HCT116 (cell line): ENCODE data around the gene CNKSR1. TPM values are rescaled to one million over a fixed set of nuclear protein-coding genes. Genes with fewer than 3 reads are reported as not detected.

Experiments used
- ATAC-seq: fragments of 200-7000 bp; cut with Tn5 transposase; 2 replicates; pipeline ENCODE4 v1.9.1; 2020; ENCODE audit warnings: mild to moderate bottlenecking, moderate library complexity
- BruUV-seq: library from RNA; stranded (reverse); fragments of 400-500 nt; replicated peaks from 2 replicates; lab custom pipeline; 2021; lab: Mats Ljungman, UMichigan
- CTCF ChIA-PET: fragments of 300-600 bp; sonication (Branson Sonifier 250); formaldehyde crosslinking; loops from one replicate; lab custom pipeline; 2021; ENCODE audit warnings: antibody characterized with exemption; lab: Charles Lee
- POLR2A ChIA-PET: fragments of 300-600, 350-600 bp; sonication (Branson Sonifier 250); formaldehyde crosslinking; loops from one replicate; lab custom pipeline; 2021; ENCODE audit warnings: antibody characterized with exemption; lab: Charles Lee
- RAD21 ChIA-PET, 2 experiments: fragments of 300-600 bp; sonication (Branson Sonifier 250); formaldehyde crosslinking; loops; one replicate each; lab custom pipeline; 2023; ENCODE audit warnings: low total read pairs in 2 of 2; ENCODE audit not compliant: uncharacterized antibody in 2 of 2, unreplicated experiment in 2 of 2, low non-redundant PET in 1 of 2; lab: Charles Lee
- DNase-seq: peaks from one replicate; pipeline ENCODE4 v3.0.0-alpha.2; 2010; ENCODE audit warnings: low read depth, low spot score
- H2AFZ ChIP-seq: fragments of 200-600 bp; shearing (Covaris generic), sonication (generic); 2 replicates; pipeline ENCODE4 v1.6.1; 2017; ENCODE audit warnings: low read depth, mixed run types, mixed read lengths, antibody characterized with exemption, low read length; ENCODE audit not compliant: poor library complexity, severe bottlenecking
- H3K27ac ChIP-seq: 2 replicates; pipeline ENCODE4 v1.5.1; 2012; ENCODE audit warnings: low read depth, low read length
- H3K27me3 ChIP-seq: fragments of 200-600 bp; sonication (generic); 2 replicates; pipeline ENCODE4 v1.6.1; 2016; ENCODE audit warnings: mixed run types, low read length, mixed read lengths; ENCODE audit not compliant: insufficient read depth
- H3K36me3 ChIP-seq, 2 experiments: fragments of 200-500 bp in 1 of 2; fragments of 200-600 bp in 1 of 2; sonication (Bioruptor generic) in 1 of 2; sonication (generic) in 1 of 2; 2 replicates each; pipeline versions ENCODE4 v1.5.1 to v1.6.1; 2014 to 2016; ENCODE audit warnings: low read length in 2 of 2, inconsistent platforms in 1 of 2, mixed read lengths in 1 of 2, mixed run types in 1 of 2; ENCODE audit not compliant: insufficient read depth in 2 of 2, control insufficient read depth in 1 of 2
- H3K4me1 ChIP-seq, 2 experiments: fragments of 200-600 bp in 1 of 2; sonication (generic) in 1 of 2; 2 replicates each; pipeline versions ENCODE4 v1.5.1 to v1.6.1; 2012 to 2017; ENCODE audit warnings: low read length in 2 of 2, inconsistent platforms in 1 of 2, mild to moderate bottlenecking in 1 of 2, mixed read lengths in 1 of 2, mixed run types in 1 of 2, moderate library complexity in 1 of 2; ENCODE audit not compliant: insufficient read depth in 2 of 2, control insufficient read depth in 1 of 2
- H3K4me2 ChIP-seq: fragments of 200-600 bp; sonication (generic); 2 replicates; pipeline ENCODE4 v1.6.1; 2017; ENCODE audit warnings: mixed run types, low read length, mixed read lengths
- H3K4me3 ChIP-seq, 2 experiments: fragments of 200-600 bp in 1 of 2; sonication (generic) in 1 of 2; replicated peaks in 1 of 2; 2 replicates each; pipeline ENCODE4 v1.5.1; 2011 to 2016; ENCODE audit warnings: low read length in 2 of 2, control low read depth in 1 of 2, low read depth in 1 of 2, mild to moderate bottlenecking in 1 of 2, mixed read lengths in 1 of 2, mixed run types in 1 of 2
- H3K79me2 ChIP-seq: fragments of 200-600 bp; sonication (generic); 2 replicates; pipeline ENCODE4 v1.6.1; 2017; ENCODE audit warnings: mild to moderate bottlenecking, mixed run types, low read length, moderate library complexity, mixed read lengths; ENCODE audit not compliant: insufficient read depth
- H3K9ac ChIP-seq: fragments of 200-600 bp; sonication (generic); 2 replicates; pipeline ENCODE4 v1.6.1; 2016; ENCODE audit warnings: low read length, mixed read lengths
- H3K9me2 ChIP-seq: fragments of 200-600 bp; sonication (generic), shearing (Covaris generic); 2 replicates; pipeline ENCODE4 v1.6.1; 2017; ENCODE audit warnings: mixed run types, mild to moderate bottlenecking, moderate library complexity; ENCODE audit not compliant: insufficient read depth
- H3K9me3 ChIP-seq, 2 experiments: fragments of 200-500 bp in 1 of 2; fragments of 200-600 bp in 1 of 2; sonication (Bioruptor generic) in 1 of 2; sonication (generic) in 1 of 2; 2 replicates each; pipeline ENCODE4 v1.6.1; 2014 to 2017; ENCODE audit warnings: low read length in 2 of 2, mixed read lengths in 2 of 2, inconsistent platforms in 1 of 2, low read depth in 1 of 2, mild to moderate bottlenecking in 1 of 2, mixed run types in 1 of 2, moderate library complexity in 1 of 2; ENCODE audit not compliant: control insufficient read depth in 1 of 2, insufficient read depth in 1 of 2
- H4K20me1 ChIP-seq: fragments of 200-600 bp; sonication (generic), shearing (Covaris generic); 2 replicates; pipeline ENCODE4 v1.6.1; 2017; ENCODE audit warnings: mixed run types, mild to moderate bottlenecking, moderate library complexity; ENCODE audit not compliant: insufficient read depth
- CBX3 ChIP-seq: IDR thresholded peaks from 2 replicates; pipeline ENCODE4 v1.6.1; 2012; ENCODE audit warnings: low read depth
- CTCF ChIP-seq, 3 experiments: fragments of 200-600 bp in 1 of 3; sonication (generic) in 1 of 3; IDR thresholded peaks in 2 of 3; conservative IDR thresholded peaks in 1 of 3; 2 replicates each; pipeline ENCODE4 v1.5.1; 2012 to 2017; ENCODE audit warnings: low read depth in 2 of 3, low read length in 2 of 3, antibody characterized with exemption in 1 of 3, borderline replicate concordance in 1 of 3, control low read depth in 1 of 3, mild to moderate bottlenecking in 1 of 3, mixed read lengths in 1 of 3, mixed run types in 1 of 3, moderate library complexity in 1 of 3; ENCODE audit not compliant: insufficient read depth in 1 of 3
- TCF7L2 ChIP-seq: IDR thresholded peaks from 2 replicates; pipeline ENCODE4 v1.7.0; 2011; ENCODE audit warnings: borderline replicate concordance, inconsistent platforms; ENCODE audit not compliant: insufficient read depth, insufficient read length; ENCODE audit errors: extremely low read depth
- YY1 ChIP-seq: IDR thresholded peaks from 2 replicates; pipeline ENCODE4 v1.6.1; 2011; ENCODE audit warnings: low read length, low read depth, moderate library complexity, mild to moderate bottlenecking; ENCODE audit not compliant: insufficient replicate concordance; ENCODE audit errors: extremely low read depth
- ZBTB33 ChIP-seq: IDR thresholded peaks from 2 replicates; pipeline ENCODE4 v1.6.1; 2011; ENCODE audit warnings: mild to moderate bottlenecking, low read length, moderate library complexity; ENCODE audit not compliant: insufficient replicate concordance; ENCODE audit errors: extremely low read depth
- ZFX ChIP-seq: fragments of 450-650 bp; IDR thresholded peaks from 2 replicates; pipeline ENCODE4 v1.6.1; 2017
- ZNF274 ChIP-seq: fragments of 200-500 bp; sonication (Bioruptor generic); IDR thresholded peaks from 2 replicates; pipeline ENCODE4 v1.6.1; 2014; ENCODE audit warnings: mild to moderate bottlenecking, low read depth, low read length, inconsistent platforms
- intact Hi-C: fragments of 100-400 bp; cut with micrococcal nuclease; formaldehyde crosslinking; loops from 2 replicates; pipeline ENCODE4 v1.10.0; 2022
- total RNA-seq: library from RNA; stranded (reverse); gene quantifications from one replicate; pipeline ENCODE4 v1.2.1, GENCODE V29; 2021; ENCODE audit not compliant: unreplicated experiment

Gene CNKSR1
- total RNA-seq, 1 experiment from 2014 or later: 26.6 TPM

GRCh38 chr1:26164036-26164860 is 13.0 kb upstream of the CNKSR1 start:
- H4K20me1 ChIP-seq: no peaks in the 10 kb centered on the region
- POLR2A ChIA-PET: no interaction called here
- no TSS peak for BruUV-seq
- RAD21 ChIA-PET: no interaction called here
- no peaks in the 10 kb centered on the region for H3K9me3 ChIP-seq
- peak overlapping the region; percentile 60 for H3K9ac ChIP-seq
- CTCF ChIA-PET: interaction anchor here (0.9 to 1.3 kb wide), 3 partner anchors 13 to 129 kb away, joined by 3 to 7 read pairs (median 3); partner anchors contain the start of gene CNKSR1
- no peaks in the 10 kb centered on the region for H3K36me3 ChIP-seq
- intact Hi-C loops: no loop called here
- TF ChIP-seq ZFX: peak; percentile 40; the same call in 1 of the 2 replicates
- TF ChIP-seq ZNF274: no peak
- TF ChIP-seq YY1: no peak
- no peak for TF ChIP-seq TCF7L2
- TF ChIP-seq CTCF (IDR thresholded peaks at IDR 0.05 in 2 of 3, conservative IDR thresholded peaks at IDR 0.05 in 1 of 3; ENCODE audit: borderline replicate concordance in 1 of 3, insufficient read depth in 1 of 3, low read depth in 2 of 3, low read length in 2 of 3): peak in 2 of 3 experiments; percentile 43 to 61; a peak in 4 of 6 replicates
- TF ChIP-seq ZBTB33: no peak
- no peak for TF ChIP-seq CBX3
- peak overlapping the region; percentile 85 for H2AFZ ChIP-seq
- H3K4me3 ChIP-seq: peak overlapping the region; percentile 37 to 54
- peaks cover 11 to 38% of the 10 kb centered on the region in 2 experiments for H3K4me1 ChIP-seq
- no peaks in the 10 kb centered on the region for H3K9me2 ChIP-seq
- ATAC-seq: peak; percentile 79
- H3K27ac ChIP-seq: peak overlapping the region; percentile 31; the same call in 1 of the 2 replicates
- DNase-seq: no peak
- peak overlapping the region; percentile 90 for H3K4me2 ChIP-seq
- H3K27me3 ChIP-seq: no peaks in the 10 kb centered on the region
- no peaks in the 10 kb centered on the region for H3K79me2 ChIP-seq
